Lower leg skin (tissue), 4 donors: ENCODE results near the gene PKP4. TPM values are rescaled to one million over a fixed set of nuclear protein-coding genes. Genes with fewer than 3 reads are reported as not detected.

Experiments
- DNase-seq, 2 donors: peaks; one replicate each; pipeline ENCODE4 v3.0.0-alpha.2; 2019; ENCODE audit warnings: low spot score in 2 of 2
- H3K4me3 ChIP-seq: fragments of 200-600 bp; sonication (generic); 2 replicates; pipeline ENCODE4 v1.5.1; 2017; ENCODE audit warnings: mild to moderate bottlenecking, low read depth; ENCODE audit not compliant: poor library complexity, severe bottlenecking
- CTCF ChIP-seq, 3 donors: fragments of 450-650 bp; IDR thresholded peaks; one replicate each; pipeline ENCODE4 v1.5.1; 2016; ENCODE audit warnings: antibody characterized with exemption in 3 of 3, mild to moderate bottlenecking in 3 of 3, moderate library complexity in 2 of 3
- POLR2A ChIP-seq, 2 donors: fragments of 450-650 bp; IDR thresholded peaks; one replicate each; pipeline ENCODE4 v1.6.1; 2016 to 2017; ENCODE audit warnings: antibody characterized with exemption in 2 of 2, mild to moderate bottlenecking in 1 of 2, moderate library complexity in 1 of 2
- WGBS, 2 donors: methylation state at CpG; one replicate each; pipeline ENCODE4 v1.1.5; 2018; 5-methylcytosine and 5-hydroxymethylcytosine counted together
- intact Hi-C: fragments of 100-400 bp; cut with DNase I; formaldehyde crosslinking; loops from one replicate; pipeline ENCODE4 v1.15.0; 2023; ENCODE audit warnings: low total_unique reads
- total RNA-seq, 4 donors: library from RNA; depleted of rRNA; stranded (reverse); fragments of >200 nt; gene quantifications; one replicate each; pipeline ENCODE4 v1.1.0, GENCODE V29; 2016

PKP4 gene
- total RNA-seq, 4 donors from 2014 or later: 28.0 to 71.0 (median 43.6) TPM

GRCh38 chr2:158729873-158730620 lies 273.3 kb downstream of the PKP4 start:
- 78 to 79% methylated on average over 15 of the region's 16 CpGs for WGBS, 2 donors
- no peak overlapping the region for H3K4me3 ChIP-seq
- DNase-seq: peak in 1 of 2 donors; percentile 79
- intact Hi-C loops: no loop called here
- TF ChIP-seq CTCF (IDR thresholded peaks at IDR 0.05) (no peak), POLR2A (IDR thresholded peaks at IDR 0.05) (no peak)

- 88 to 89% methylated on average over 9 of the region's 9 CpGs for WGBS, 2 donors
- TF ChIP-seq POLR2A (IDR thresholded peaks at IDR 0.05) (no peak), CTCF (IDR thresholded peaks at IDR 0.05) (no peak)
- intact Hi-C loops: no loop called here
- H3K4me3 ChIP-seq: no peak overlapping the region
- no peak for DNase-seq
Observed at GRCh38 chr2:158730621-158731140, 273.9 kb downstream of the PKP4 start.

- no peak overlapping the region for H3K4me3 ChIP-seq
- 95 to 96% methylated on average over 4 of the region's 4 CpGs for WGBS, 2 donors
- peak in 1 of 2 donors; percentile 40 for DNase-seq
- no peak for TF ChIP-seq POLR2A (IDR thresholded peaks at IDR 0.05)
- TF ChIP-seq CTCF (IDR thresholded peaks at IDR 0.05): no peak
- intact Hi-C loops: no loop called here
Observed at GRCh38 chr2:158731386-158731785, 274.6 kb downstream of the PKP4 start.

Other genes with a start within 250 kb of the PKP4 start
- 1 to 10 TPM in 1 of 4 donors, under 1 TPM in 1, not detected in 2; 0.55 to 1.6 TPM for gene CCDC148, start 199 bp upstream of the PKP4 start, total RNA-seq